ENCODE data around the gene PCBP3. TPM values are rescaled to one million over a fixed set of nuclear protein-coding genes. Genes with fewer than 3 reads are reported as not detected.

PCBP3 gene
- total and polyA plus RNA-seq, 12 donors = 1.7 to 15.8 (median 4.7) TPM

- Histone ChIP-seq H3K27ac (no peak overlapping the region), H3K27me3 (no peaks in the 10 kb centered on the region), H3K36me3 (replicated peaks in 1 of 2) (no peaks in the 10 kb centered on the region), H3K4me1 (replicated peaks in 1 of 2) (no peaks in the 10 kb centered on the region), H3K4me3 (no peak overlapping the region), H3K9me3 (replicated peaks in 1 of 3) (peaks cover 0 to 9% (median 4%) of the 10 kb centered on the region in 3 donors)
- intact Hi-C loops (cut with DNase I) = no loop called here
- TF ChIP-seq POLR2A (IDR thresholded peaks at IDR 0.05) = no peak
- WGBS, 4 donors = 81 to 97% (median 88%) methylated on average over 8 of the region's 8 CpGs
- peak in 1 of 7 donors; percentile 6 for DNase-seq
Observed at GRCh38 chr21:45841033-45841432, 197.5 kb downstream of the PCBP3 start.

- no peaks in the 10 kb centered on the region for H3K36me3 ChIP-seq (replicated peaks in 1 of 2)
- H3K9me3 ChIP-seq (replicated peaks in 1 of 3) = peaks cover 0 to 9% (median 4%) of the 10 kb centered on the region in 3 donors
- no peak overlapping the region for H3K27ac ChIP-seq
- H3K4me3 ChIP-seq = no peak overlapping the region
- TF ChIP-seq CTCF (IDR thresholded peaks at IDR 0.05) (no peak), POLR2A (IDR thresholded peaks at IDR 0.05) (no peak)
- 69 to 91% (median 71%) methylated on average over 2 of the region's 2 CpGs for WGBS, 4 donors
- DNase-seq = no peak
- intact Hi-C loops (cut with DNase I) = no loop called here
- no peaks in the 10 kb centered on the region for H3K4me1 ChIP-seq (replicated peaks in 1 of 2)
- no peaks in the 10 kb centered on the region for H3K27me3 ChIP-seq
Observed at GRCh38 chr21:45843426-45843825, 199.9 kb downstream of the PCBP3 start.

- DNase-seq = peak in 1 of 7 donors; percentile 35
- Histone ChIP-seq H3K4me3 (no peak overlapping the region), H3K9me3 (replicated peaks in 1 of 3) (peaks cover 0 to 9% (median 4%) of the 10 kb centered on the region in 3 donors), H3K4me1 (replicated peaks in 1 of 2) (no peaks in the 10 kb centered on the region), H3K27ac (no peak overlapping the region), H3K27me3 (no peaks in the 10 kb centered on the region), H3K36me3 (replicated peaks in 1 of 2) (no peaks in the 10 kb centered on the region)
- WGBS, 4 donors = 82 to 89% (median 86%) methylated on average over 7 to 8 of the region's 8 CpGs
- TF ChIP-seq CTCF (IDR thresholded peaks at IDR 0.05) (no peak), POLR2A (IDR thresholded peaks at IDR 0.05) (no peak)
- intact Hi-C loops (cut with DNase I) = no loop called here
Observed at GRCh38 chr21:45844181-45844580, 200.7 kb downstream of the PCBP3 start.

GRCh38 chr21:45845063-45845769, 201.7 kb downstream of the PCBP3 start:
- TF ChIP-seq POLR2A (IDR thresholded peaks at IDR 0.05) (no peak), CTCF (IDR thresholded peaks at IDR 0.05) (no peak)
- H3K4me3 ChIP-seq = no peak overlapping the region
- H3K4me1 ChIP-seq (replicated peaks in 1 of 2) = no peaks in the 10 kb centered on the region
- no peak overlapping the region for H3K27ac ChIP-seq
- H3K36me3 ChIP-seq (replicated peaks in 1 of 2) = no peaks in the 10 kb centered on the region
- peaks cover 0 to 9% (median 4%) of the 10 kb centered on the region in 3 donors for H3K9me3 ChIP-seq (replicated peaks in 1 of 3)
- no peaks in the 10 kb centered on the region for H3K27me3 ChIP-seq
- WGBS, 4 donors = 82 to 89% (median 85%) methylated on average over 9 to 12 of the region's 12 CpGs
- DNase-seq = peak in 1 of 7 donors; percentile 17
- intact Hi-C loops (cut with DNase I) = no loop called here

GRCh38 chr21:45845770-45846090, 202.2 kb downstream of the PCBP3 start:
- intact Hi-C loops (cut with DNase I) = no loop called here
- DNase-seq = peak in 1 of 7 donors; percentile 41
- WGBS, 4 donors = 42 to 54% (median 47%) methylated on average over 3 of the region's 3 CpGs

More at GRCh38 chr21:45845770-45846090, 202.2 kb downstream of the PCBP3 start:
- no peak overlapping the region for H3K4me3 ChIP-seq
- no peak overlapping the region for H3K27ac ChIP-seq
- no peaks in the 10 kb centered on the region for H3K4me1 ChIP-seq (replicated peaks in 1 of 2)
- TF ChIP-seq CTCF (IDR thresholded peaks at IDR 0.05) (no peak), POLR2A (IDR thresholded peaks at IDR 0.05) (no peak)
- no peaks in the 10 kb centered on the region for H3K27me3 ChIP-seq
- peaks cover 0 to 9% (median 4%) of the 10 kb centered on the region in 3 donors for H3K9me3 ChIP-seq (replicated peaks in 1 of 3)
- no peaks in the 10 kb centered on the region for H3K36me3 ChIP-seq (replicated peaks in 1 of 2)
